GM12892 (cell line): Measurements from ENCODE around the gene DYNC2H1.

Experiments
- POLR2A ChIP-seq: IDR thresholded peaks from 2 replicates; pipeline ENCODE4 v1.6.1; 2011; ENCODE audit warnings: low read depth, low read length, control low read depth
- POLR2AphosphoS5 ChIP-seq: IDR thresholded peaks from 2 replicates; pipeline ENCODE4 v1.6.1; 2011; ENCODE audit warnings: low read depth, low read length, control low read depth
- TAF1 ChIP-seq: IDR thresholded peaks from 2 replicates; pipeline ENCODE4 v1.6.1; 2011; ENCODE audit warnings: low read depth, mild to moderate bottlenecking, control low read depth, low read length, borderline replicate concordance

DNA sequence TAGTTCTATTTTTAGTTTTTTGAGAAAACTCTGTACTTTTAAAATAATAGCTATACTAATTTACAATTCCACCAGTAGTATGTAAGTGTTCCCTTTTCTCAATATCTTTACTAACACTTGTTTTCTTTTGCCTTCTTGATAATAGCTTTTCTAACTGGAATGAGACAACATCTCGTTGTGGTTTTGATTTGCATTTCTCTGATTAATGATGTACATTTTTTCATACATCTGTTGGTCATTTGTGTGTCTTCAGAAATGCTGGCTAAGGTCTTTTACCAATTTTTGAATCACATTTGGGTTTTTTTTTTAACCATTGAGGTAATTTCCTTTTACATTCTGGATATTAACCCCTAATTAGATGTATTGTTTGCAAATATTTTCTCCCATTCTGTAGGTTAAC is 258.9 kb downstream of the DYNC2H1 start:
- TF ChIP-seq POLR2AphosphoS5 (no peak), POLR2A (no peak), TAF1 (no peak)
